Epithelial cell of proximal tubule (primary cell): ENCODE measurements around the gene ETS1. TPM values are rescaled to one million over a fixed set of nuclear protein-coding genes. Genes with fewer than 3 reads are reported as not detected.

Source experiments
- DNase-seq: peaks from one replicate; pipeline ENCODE4 v3.0.0-alpha.2; 2011; ENCODE audit warnings: low read depth
- H3K4me3 ChIP-seq: 2 replicates; pipeline ENCODE4 v1.5.1; 2011; ENCODE audit warnings: low read depth, mild to moderate bottlenecking, low read length
- total RNA-seq: library from RNA; depleted of rRNA; stranded (reverse); fragments of >200 nt; gene quantifications from 2 replicates; pipeline ENCODE4 v1.2.3, GENCODE V29; 2015
- TF ChIP-seq, protein P1 (sequence below): conservative IDR thresholded peaks from 2 replicates; pipeline ENCODE4 v1.5.1; 2012; ENCODE audit warnings: low read depth, mild to moderate bottlenecking, low read length

Gene ETS1
- total RNA-seq, 1 donor from 2014 or later = 76.5 TPM

- no peak overlapping the region for H3K4me3 ChIP-seq
- DNase-seq = no peak
- TF ChIP-seq, protein P1, sequence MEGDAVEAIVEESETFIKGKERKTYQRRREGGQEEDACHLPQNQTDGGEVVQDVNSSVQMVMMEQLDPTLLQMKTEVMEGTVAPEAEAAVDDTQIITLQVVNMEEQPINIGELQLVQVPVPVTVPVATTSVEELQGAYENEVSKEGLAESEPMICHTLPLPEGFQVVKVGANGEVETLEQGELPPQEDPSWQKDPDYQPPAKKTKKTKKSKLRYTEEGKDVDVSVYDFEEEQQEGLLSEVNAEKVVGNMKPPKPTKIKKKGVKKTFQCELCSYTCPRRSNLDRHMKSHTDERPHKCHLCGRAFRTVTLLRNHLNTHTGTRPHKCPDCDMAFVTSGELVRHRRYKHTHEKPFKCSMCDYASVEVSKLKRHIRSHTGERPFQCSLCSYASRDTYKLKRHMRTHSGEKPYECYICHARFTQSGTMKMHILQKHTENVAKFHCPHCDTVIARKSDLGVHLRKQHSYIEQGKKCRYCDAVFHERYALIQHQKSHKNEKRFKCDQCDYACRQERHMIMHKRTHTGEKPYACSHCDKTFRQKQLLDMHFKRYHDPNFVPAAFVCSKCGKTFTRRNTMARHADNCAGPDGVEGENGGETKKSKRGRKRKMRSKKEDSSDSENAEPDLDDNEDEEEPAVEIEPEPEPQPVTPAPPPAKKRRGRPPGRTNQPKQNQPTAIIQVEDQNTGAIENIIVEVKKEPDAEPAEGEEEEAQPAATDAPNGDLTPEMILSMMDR = no peak
These were observed 54.7 kb downstream of the ETS1 start for GRCh38 chr11:128532572-128533091.

DNA sequence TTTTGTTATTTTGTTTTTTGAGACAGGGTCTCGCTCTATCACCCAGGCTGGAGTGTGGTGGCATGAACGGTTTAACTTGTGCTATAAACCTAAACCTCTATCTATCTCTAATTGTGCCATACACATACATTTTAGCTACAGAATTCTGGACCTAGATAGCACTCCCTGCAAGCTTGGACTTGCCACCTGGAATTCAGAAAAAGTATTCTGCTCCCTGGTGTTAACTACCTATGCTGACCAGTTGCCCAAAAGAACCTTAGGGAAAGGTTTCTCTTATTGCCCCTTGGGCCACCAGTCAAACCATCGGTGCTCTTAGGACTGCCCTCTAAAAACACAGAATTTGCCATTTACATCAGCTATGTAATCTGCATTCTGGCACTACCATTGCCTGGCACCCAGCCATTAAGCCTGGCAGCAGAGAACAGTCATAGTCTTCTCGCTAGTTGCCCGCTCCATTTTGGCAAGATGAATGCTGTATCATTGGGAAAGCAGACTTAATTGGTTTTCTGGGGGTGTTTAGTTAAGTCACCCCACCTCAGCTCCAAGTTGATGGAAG is 55.3 kb downstream of the ETS1 start:
- TF ChIP-seq, protein P1 = no peak
- no peak for DNase-seq
- no peak overlapping the region for H3K4me3 ChIP-seq

GRCh38 chr11:128531588-128531987 is 55.8 kb downstream of the ETS1 start:
- DNase-seq = no peak
- TF ChIP-seq, protein P1 = no peak

DNA sequence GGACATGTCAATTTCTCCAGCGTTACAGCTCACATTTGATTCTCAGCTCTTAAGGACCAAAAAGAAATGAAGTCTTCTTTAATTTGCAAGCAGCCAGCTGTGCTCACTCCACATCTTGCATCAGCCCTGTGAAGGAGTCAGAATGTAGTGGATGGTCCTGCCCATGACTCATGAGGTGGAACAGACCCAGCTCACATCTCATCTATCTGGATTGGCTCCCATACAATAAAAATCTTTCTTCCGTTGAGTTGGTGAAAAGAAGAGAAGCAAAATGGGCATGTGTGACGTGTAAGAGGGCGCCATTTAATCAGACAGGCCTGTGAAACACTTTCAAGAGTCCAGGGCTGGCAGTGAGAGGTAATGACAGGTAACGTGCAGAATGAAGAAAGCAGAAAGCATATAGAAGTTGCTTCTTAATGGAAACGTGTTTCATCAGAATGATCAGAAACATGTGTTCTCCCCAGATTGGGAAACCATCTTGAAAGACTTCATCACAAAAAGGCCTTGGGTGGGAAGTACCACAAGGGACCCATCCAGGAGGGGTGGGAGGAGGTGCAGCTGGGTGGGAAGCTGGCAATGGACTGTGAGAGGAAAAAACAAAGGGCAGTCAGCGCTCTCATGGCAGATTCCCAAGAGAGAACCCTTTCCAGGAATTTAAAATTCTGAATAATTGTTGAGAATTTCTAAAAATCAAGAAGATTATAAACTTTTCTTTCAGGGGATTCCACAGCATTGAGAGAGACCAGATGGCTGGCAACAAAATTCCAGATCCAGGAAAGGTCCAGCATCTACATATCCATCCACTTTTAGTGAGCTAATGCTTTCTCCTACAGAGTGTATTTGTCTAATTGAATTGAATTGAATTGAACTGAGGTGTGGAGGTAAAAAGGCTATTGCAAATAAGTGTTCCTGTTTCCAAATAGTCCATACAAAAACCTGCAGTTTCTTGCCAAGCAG is 57.0 kb downstream of the ETS1 start:
- TF ChIP-seq, protein P1 = no peak
- H3K4me3 ChIP-seq = no peak overlapping the region
- no peak for DNase-seq

More at GRCh38 chr11:128531588-128531987, 55.8 kb downstream of the ETS1 start:
- no peak overlapping the region for H3K4me3 ChIP-seq

GRCh38 chr11:128528294-128528693 is 59.1 kb downstream of the ETS1 start:
- TF ChIP-seq, protein P1 = no peak
- no peak overlapping the region for H3K4me3 ChIP-seq
- DNase-seq = no peak

GRCh38 chr11:128527046-128527445 is 60.3 kb downstream of the ETS1 start:
- H3K4me3 ChIP-seq = no peak overlapping the region
- no peak for DNase-seq
- TF ChIP-seq, protein P1 = no peak
